Adrenal gland (tissue), 12 donors: ENCODE data around the gene ALPG. TPM values are rescaled to one million over a fixed set of nuclear protein-coding genes. Genes with fewer than 3 reads are reported as not detected.
"Not testable (repeated sequence)": the region's sequence is repeated elsewhere in the genome, so short reads cannot be mapped to it uniquely, and the experiment has no call there.

Experiments used
- DNase-seq, 7 donors: peaks; one replicate each; pipeline ENCODE4 v3.0.0-alpha.2; 2019 to 2020
- H3K27ac ChIP-seq, 5 donors: fragments of 200-600 bp; sonication (generic) in 4 of 5; 1 replicate in 3 of 5; 2 replicates in 2 of 5; pipeline versions ENCODE4 v1.5.1 to v1.8.0; 2016 to 2020; ENCODE audit warnings: mild to moderate bottlenecking in 1 of 5
- H3K27me3 ChIP-seq: fragments of 200-600 bp; 2 replicates; pipeline ENCODE4 v1.8.0; 2021
- H3K36me3 ChIP-seq, 2 donors: fragments of 200-600 bp; replicated peaks in 1 of 2; 1 replicate in 1 of 2; 2 replicates in 1 of 2; pipeline versions ENCODE4 v1.5.1 to v1.8.0; 2018 to 2022
- H3K4me1 ChIP-seq, 2 donors: fragments of 200-600 bp; replicated peaks in 1 of 2; 1 replicate in 1 of 2; 2 replicates in 1 of 2; pipeline versions ENCODE4 v1.5.1 to v1.8.0; 2018 to 2021
- H3K4me3 ChIP-seq, 4 donors: fragments of 200-600 bp; sonication (generic) in 3 of 4; one replicate each; pipeline ENCODE4 v1.5.1; 2016 to 2018
- H3K9me3 ChIP-seq, 3 donors: fragments of 200-600 bp; sonication (generic) in 1 of 3; replicated peaks in 1 of 3; 1 replicate in 2 of 3; 2 replicates in 1 of 3; pipeline versions ENCODE4 v1.5.1 to v1.8.0; 2016 to 2021
- CTCF ChIP-seq, 6 experiments: fragments of 450-650 bp in 4 of 6; fragments of 200-600 bp in 2 of 6; sonication (generic) in 1 of 6; IDR thresholded peaks; 1 replicate in 5 of 6; 2 replicates in 1 of 6; pipeline versions ENCODE4 v1.5.1 to v1.8.0; 2016 to 2021; ENCODE audit warnings: antibody characterized with exemption in 6 of 6, mild to moderate bottlenecking in 2 of 6, moderate library complexity in 1 of 6
- POLR2A ChIP-seq, 2 donors: fragments of 450-650 bp; IDR thresholded peaks; one replicate each; pipeline ENCODE4 v1.6.1; 2017; ENCODE audit warnings: antibody characterized with exemption in 2 of 2, mild to moderate bottlenecking in 2 of 2, moderate library complexity in 1 of 2
- WGBS, 4 donors: extraction: QIAGEN DNeasy Blood & Tissue Kit in 2 of 4; methylation state at CpG; one replicate each; pipeline versions ENCODE4 v1.1.5 to v1.1.7; 2013 to 2017; 5-methylcytosine and 5-hydroxymethylcytosine counted together
- intact Hi-C, 2 donors: fragments of 100-400 bp; cut with DNase I; formaldehyde crosslinking; loops; one replicate each; pipeline versions ENCODE4 v1.14.1 to v1.15.0; 2022 to 2023
- polyA plus RNA-seq, 3 donors: library from polyadenylated mRNA; stranded (reverse); fragments of 200-250 nt in 2 of 3; fragments of 350-450 nt in 1 of 3; fragmentation: Illumina TruSeq in 1 of 3; extraction: RNeasy Lipid Tissue Mini Kit (QIAGEN cat#74804) in 1 of 3; gene quantifications; one replicate each; pipeline ENCODE4 v1.2.3, GENCODE V29; 2013 to 2014
- total RNA-seq, 9 donors: library from RNA; depleted of rRNA in 4 of 9; stranded (reverse); fragments of >200 nt in 4 of 9; fragments of 120-200 nt in 1 of 9; fragmentation: NEBNext Ultra II Directional in 1 of 9; extraction: Animal tissue kit (Norgen Biotek cat#: 25700) in 1 of 9; gene quantifications; one replicate each; pipeline versions ENCODE4 v1.1.0 to v1.2.4, GENCODE V29; 2013 to 2023
- donor health status: healthy with polysubstance abuse.
- donor health status: Bipolar disorder and iron deficiency.
- donor health status: DM: yes; HTN: yes; CAD: no.
- donor health status: DM: no; HTN: no; CAD: no.
- donor health status: DM: no; HTN: no; CAD: no.
- donor health status: DM: yes; HTN: yes; CAD: no.

Gene ALPG
- total and polyA plus RNA-seq, 12 donors: not detected

- Histone ChIP-seq H3K27ac (no peak overlapping the region), H3K4me3 (no peak overlapping the region), H3K36me3 (no peaks in the 10 kb centered on the region), H3K4me1 (no peaks in the 10 kb centered on the region), H3K9me3 (no peaks in the 10 kb centered on the region), H3K27me3 (no peaks in the 10 kb centered on the region)
- intact Hi-C loops: no loop called here
- WGBS, 4 donors: 86 to 100% (median 89%) methylated on average over 1 to 7 of the region's 7 CpGs
- TF ChIP-seq CTCF (IDR thresholded peaks at IDR 0.05): no peak
- TF ChIP-seq POLR2A (IDR thresholded peaks at IDR 0.05): no peak
- DNase-seq: no peak
These were observed 29.9 kb upstream of the ALPG start for GRCh38 chr2:232376713-232377112.

- H3K36me3 ChIP-seq: no peaks in the 10 kb centered on the region
- 85 to 90% (median 88%) methylated on average over 7 of the region's 7 CpGs for WGBS, 4 donors
- intact Hi-C loops: no loop called here
- no peak for TF ChIP-seq POLR2A (IDR thresholded peaks at IDR 0.05)
- TF ChIP-seq CTCF (IDR thresholded peaks at IDR 0.05): no peak
- no peak overlapping the region for H3K4me3 ChIP-seq
- H3K27ac ChIP-seq: no peak overlapping the region
- no peak for DNase-seq
- no peaks in the 10 kb centered on the region for H3K9me3 ChIP-seq
- H3K27me3 ChIP-seq: peaks cover 4% of the 10 kb centered on the region
- H3K4me1 ChIP-seq: no peaks in the 10 kb centered on the region
These were observed 29.3 kb upstream of the ALPG start for GRCh38 chr2:232377319-232377718.

GRCh38 chr2:232377841-232378734, 28.6 kb upstream of the ALPG start:
- H3K27me3 ChIP-seq: peaks cover 9% of the 10 kb centered on the region
- intact Hi-C loops: no loop called here

GRCh38 chr2:232378735-232379151, 27.9 kb upstream of the ALPG start, which contains the start of gene ALPP:
TSS of gene ALPP (plus strand) at chr2:232378751. CDS start at chr2:232378803, 52 bp downstream.
- H3K4me3 ChIP-seq, H3K27ac ChIP-seq, intact Hi-C loops, H3K9me3 ChIP-seq, H3K4me1 ChIP-seq, DNase-seq, H3K36me3 ChIP-seq, H3K27me3 ChIP-seq: not testable (repeated sequence)
- WGBS, 4 donors: 93 to 95% (median 93%) methylated on average over 4 to 12 of the region's 12 CpGs; no CpG with 5 or more reads in 1 of the 4 donors

More at GRCh38 chr2:232377841-232378734, 28.6 kb upstream of the ALPG start:
- no peaks in the 10 kb centered on the region for H3K36me3 ChIP-seq
- 79 to 93% (median 83%) methylated on average over 9 to 17 of the region's 17 CpGs for WGBS, 4 donors
- no peaks in the 10 kb centered on the region for H3K4me1 ChIP-seq
- H3K9me3 ChIP-seq: no peaks in the 10 kb centered on the region
- TF ChIP-seq POLR2A (IDR thresholded peaks at IDR 0.05) (no peak), CTCF (IDR thresholded peaks at IDR 0.05) (no peak)
- no peak overlapping the region for H3K4me3 ChIP-seq
- H3K27ac ChIP-seq: no peak overlapping the region
- DNase-seq: no peak

GRCh38 chr2:232379610-232380590, 26.7 kb upstream of the ALPG start:
- H3K4me3 ChIP-seq, H3K27me3 ChIP-seq, intact Hi-C loops, H3K36me3 ChIP-seq, DNase-seq, H3K27ac ChIP-seq, H3K4me1 ChIP-seq, H3K9me3 ChIP-seq: not testable (repeated sequence)
- WGBS, 4 donors: 68 to 85% (median 82%) methylated on average over 10 to 40 of the region's 41 CpGs

- H3K36me3 ChIP-seq, H3K4me3 ChIP-seq, intact Hi-C loops, H3K27ac ChIP-seq, H3K4me1 ChIP-seq, DNase-seq, H3K9me3 ChIP-seq: not testable (repeated sequence)
- H3K27me3 ChIP-seq: peaks cover 17% of the 10 kb centered on the region
- 16 to 63% (median 23%) methylated on average over 10 to 48 of the region's 59 CpGs for WGBS, 4 donors
These were observed 25.2 kb upstream of the ALPG start for GRCh38 chr2:232381204-232382031.
